H9 (cell line): Measurements from ENCODE around the gene HCN1. TPM values are rescaled to one million over a fixed set of nuclear protein-coding genes. Genes with fewer than 3 reads are reported as not detected.

ENCODE experiments used
- DNase-seq: peaks from one replicate; pipeline ENCODE4 v3.0.0-alpha.2; 2017
- H2AFZ ChIP-seq: one replicate; pipeline ENCODE4 v1.6.1; 2013; ENCODE audit warnings: mild to moderate bottlenecking, low read length, control low read depth, moderate library complexity
- H2AK5ac ChIP-seq: 2 replicates; pipeline ENCODE4 v1.6.1; 2013; ENCODE audit warnings: low read length, control low read depth, mixed read lengths; ENCODE audit not compliant: insufficient read length
- H2BK120ac ChIP-seq: one replicate; pipeline ENCODE4 v1.6.1; 2013; ENCODE audit warnings: low read depth, mild to moderate bottlenecking, low read length, control low read depth, inconsistent platforms; ENCODE audit not compliant: poor library complexity, severe bottlenecking
- H2BK12ac ChIP-seq: 2 replicates; pipeline ENCODE4 v1.6.1; 2013; ENCODE audit warnings: low read length, control low read depth, mixed read lengths, low read depth; ENCODE audit not compliant: insufficient read length
- H2BK15ac ChIP-seq: 2 replicates; pipeline ENCODE4 v1.6.1; 2013; ENCODE audit warnings: low read depth, low read length, control low read depth
- H2BK20ac ChIP-seq: one replicate; pipeline ENCODE4 v1.6.1; 2013; ENCODE audit warnings: low read depth, mild to moderate bottlenecking, low read length, control low read depth, inconsistent platforms; ENCODE audit not compliant: poor library complexity, severe bottlenecking
- H2BK5ac ChIP-seq: 2 replicates; pipeline ENCODE4 v1.6.1; 2013; ENCODE audit warnings: low read length, control low read depth, mixed read lengths; ENCODE audit not compliant: insufficient read length
- H3K14ac ChIP-seq: 2 replicates; pipeline ENCODE4 v1.6.1; 2013; ENCODE audit warnings: low read length, control low read depth; ENCODE audit not compliant: insufficient read depth
- H3K18ac ChIP-seq: 2 replicates; pipeline ENCODE4 v1.6.1; 2013; ENCODE audit warnings: low read depth, mild to moderate bottlenecking, mixed read lengths, low read length, control low read depth; ENCODE audit not compliant: insufficient read length
- H3K23ac ChIP-seq: 2 replicates; pipeline ENCODE4 v1.6.1; 2013; ENCODE audit warnings: low read length, control low read depth, mixed read lengths, low read depth; ENCODE audit not compliant: insufficient read length
- H3K23me2 ChIP-seq: 2 replicates; pipeline ENCODE4 v1.6.1; 2013; ENCODE audit warnings: low read depth, mild to moderate bottlenecking, mixed read lengths, low read length, control low read depth; ENCODE audit not compliant: insufficient read length, poor library complexity, severe bottlenecking
- H3K27ac ChIP-seq: 2 replicates; pipeline ENCODE4 v1.5.1; 2013; ENCODE audit warnings: low read length, control low read depth, mixed read lengths, low read depth; ENCODE audit not compliant: insufficient read length
- H3K27me3 ChIP-seq: 2 replicates; pipeline ENCODE4 v1.6.1; 2013; ENCODE audit warnings: low read length, control low read depth, inconsistent platforms; ENCODE audit not compliant: insufficient read depth
- H3K4ac ChIP-seq: 2 replicates; pipeline ENCODE4 v1.6.1; 2013; ENCODE audit warnings: low read depth, mild to moderate bottlenecking, control low read depth, inconsistent platforms, low read length, moderate library complexity
- H3K4me1 ChIP-seq: 2 replicates; pipeline ENCODE4 v1.6.1; 2013; ENCODE audit warnings: low read length, control low read depth, inconsistent platforms; ENCODE audit not compliant: insufficient read depth
- H3K4me2 ChIP-seq: 2 replicates; pipeline ENCODE4 v1.6.1; 2013; ENCODE audit warnings: low read length, control low read depth, mixed read lengths; ENCODE audit not compliant: insufficient read length, insufficient read depth
- H3K56ac ChIP-seq: 2 replicates; pipeline ENCODE4 v1.6.1; 2013; ENCODE audit warnings: low read depth, mild to moderate bottlenecking, mixed read lengths, low read length, control low read depth; ENCODE audit not compliant: insufficient read length
- H3K79me1 ChIP-seq: 2 replicates; pipeline ENCODE4 v1.6.1; 2013; ENCODE audit warnings: low read depth, mild to moderate bottlenecking, moderate library complexity, low read length, control low read depth, inconsistent platforms; ENCODE audit not compliant: insufficient read depth, poor library complexity, severe bottlenecking
- H3K79me2 ChIP-seq: 2 replicates; pipeline ENCODE4 v1.6.1; 2013; ENCODE audit warnings: low read length, control low read depth, inconsistent platforms; ENCODE audit not compliant: insufficient read depth
- H3K9ac ChIP-seq: 2 replicates; pipeline ENCODE4 v1.6.1; 2013; ENCODE audit warnings: low read length, control low read depth, mixed read lengths; ENCODE audit not compliant: insufficient read length; ENCODE audit errors: extremely low read depth
- H3K9me3 ChIP-seq: one replicate; pipeline ENCODE4 v1.6.1; 2013; ENCODE audit warnings: low read depth, low read length, inconsistent platforms; ENCODE audit not compliant: control insufficient read depth
- H3T11ph ChIP-seq: one replicate; pipeline ENCODE4 v1.6.1; 2013; ENCODE audit warnings: mild to moderate bottlenecking, low read length, control low read depth, inconsistent platforms
- H4K20me1 ChIP-seq: one replicate; pipeline ENCODE4 v1.6.1; 2013; ENCODE audit not compliant: control insufficient read depth, insufficient read length, insufficient read depth
- H4K5ac ChIP-seq: 2 replicates; pipeline ENCODE4 v1.6.1; 2013; ENCODE audit warnings: low read depth, mild to moderate bottlenecking, mixed read lengths, low read length, control low read depth; ENCODE audit not compliant: insufficient read length
- H4K8ac ChIP-seq: replicated peaks from 2 replicates; pipeline ENCODE4 v1.6.1; 2013; ENCODE audit warnings: low read length, control low read depth, mixed read lengths, low read depth; ENCODE audit not compliant: insufficient read length
- H4K91ac ChIP-seq: 2 replicates; pipeline ENCODE4 v1.6.1; 2013; ENCODE audit warnings: low read depth, mild to moderate bottlenecking, moderate library complexity, mixed read lengths, low read length, control low read depth; ENCODE audit not compliant: insufficient read length
- H3K27ac Mint-ChIP-seq, 3 experiments: 2 replicates in 2 of 3; 3 replicates in 1 of 3; pipeline ENCODE4 v1.8.0; 2020 to 2021; ENCODE audit warnings: mixed read lengths in 3 of 3, mild to moderate bottlenecking in 1 of 3, moderate library complexity in 1 of 3
- H3K27me3 Mint-ChIP-seq: 2 replicates; pipeline ENCODE4 v1.8.0; 2021; ENCODE audit warnings: low read depth, mild to moderate bottlenecking, moderate library complexity, mixed read lengths
- H3K36me3 Mint-ChIP-seq, 3 experiments: 2 replicates in 2 of 3; 3 replicates in 1 of 3; pipeline ENCODE4 v1.8.0; 2020 to 2021; ENCODE audit warnings: low read depth in 3 of 3, mixed read lengths in 3 of 3; ENCODE audit not compliant: insufficient read depth in 1 of 3
- H3K4me1 Mint-ChIP-seq, 2 experiments: 2 replicates each; pipeline ENCODE4 v1.8.0; 2020; ENCODE audit warnings: mixed read lengths in 2 of 2
- H3K4me3 Mint-ChIP-seq, 2 experiments: 2 replicates in 1 of 2; 3 replicates in 1 of 2; pipeline ENCODE4 v1.8.0; 2020 to 2021; ENCODE audit warnings: mild to moderate bottlenecking in 2 of 2, mixed read lengths in 2 of 2, moderate library complexity in 1 of 2
- H3K9me3 Mint-ChIP-seq, 2 experiments: 2 replicates in 1 of 2; 3 replicates in 1 of 2; pipeline ENCODE4 v1.8.0; 2020; ENCODE audit warnings: mild to moderate bottlenecking in 2 of 2, mixed read lengths in 2 of 2, moderate library complexity in 1 of 2
- CTCF ChIP-seq: fragments of 200-600 bp; sonication (generic); conservative IDR thresholded peaks from 3 replicates; pipeline ENCODE4 v1.8.0; 2021; ENCODE audit warnings: antibody characterized with exemption, mild to moderate bottlenecking
- WGBS: extraction: QIAGEN DNeasy Blood & Tissue Kit; methylation state at CpG from one replicate; pipeline ENCODE4 v1.1.7; 2013; ENCODE audit warnings: missing lambda C conversion rate, low lambda C conversion rate, mixed read lengths; ENCODE audit not compliant: insufficient read length; ENCODE audit errors: extremely low coverage; 5-methylcytosine and 5-hydroxymethylcytosine counted together
- total RNA-seq: library from RNA; stranded (reverse); gene quantifications from 2 replicates; pipeline ENCODE4 v1.2.1, GENCODE V29; 2021

HCN1 gene
- total RNA-seq, 1 experiment from 2014 or later: 4.6 TPM

- H3K79me1 ChIP-seq: no peaks in the 10 kb centered on the region
- H2BK12ac ChIP-seq: no peak overlapping the region
- no peak overlapping the region for H2AFZ ChIP-seq
- H3K9ac ChIP-seq: no peak overlapping the region
- H2BK20ac ChIP-seq: no peak overlapping the region
- Mint-ChIP-seq H3K27ac (no peak overlapping the region), H3K9me3 (0 out of 5 replicates have a peak, but pooled peaks cover 0 to 2% of the 10 kb centered on the region in 2 experiments), H3K4me3 (no peak overlapping the region), H3K4me1 (peaks cover 4 to 6% of the 10 kb centered on the region in 2 experiments), H3K36me3 (peaks cover 0 to 10% (median 3%) of the 10 kb centered on the region in 3 experiments; a peak in 6 of 7 replicates), H3K27me3 (no peaks in the 10 kb centered on the region)
- H3K79me2 ChIP-seq: no peaks in the 10 kb centered on the region
- no peak overlapping the region for H3K56ac ChIP-seq
- H3K27me3 ChIP-seq: no peaks in the 10 kb centered on the region
- H3K18ac ChIP-seq: no peak overlapping the region
- no peak overlapping the region for H3T11ph ChIP-seq
- no peak overlapping the region for H4K8ac ChIP-seq
- H3K23ac ChIP-seq: no peak overlapping the region
- no peak overlapping the region for H2AK5ac ChIP-seq
- no CpG with 5 or more reads among the region's 1 CpG for WGBS
- H3K4me1 ChIP-seq: no peaks in the 10 kb centered on the region
- H3K4me2 ChIP-seq: no peak overlapping the region
- no peak overlapping the region for H3K4ac ChIP-seq
- no peaks in the 10 kb centered on the region for H4K20me1 ChIP-seq
- no peak overlapping the region for H2BK120ac ChIP-seq
- DNase-seq: no peak
- no peak overlapping the region for H4K5ac ChIP-seq
- H3K9me3 ChIP-seq: no peaks in the 10 kb centered on the region
- no peak overlapping the region for H4K91ac ChIP-seq
- no peak overlapping the region for H3K14ac ChIP-seq
- H2BK15ac ChIP-seq: no peak overlapping the region
- H2BK5ac ChIP-seq: no peak overlapping the region
- no peaks in the 10 kb centered on the region for H3K23me2 ChIP-seq
- no peak for TF ChIP-seq CTCF
- H3K27ac ChIP-seq: no peak overlapping the region
Measured at GRCh38 chr5:45264447-45264846, 431.7 kb downstream of the HCN1 start.
